Erythroblast (primary cell): Measurements from ENCODE around the gene MED12L.

ENCODE experiments used
- GATA1 ChIP-seq: IDR thresholded peaks from 2 replicates; pipeline ENCODE4 v1.6.1; 2011; ENCODE audit warnings: low read depth, mild to moderate bottlenecking, control low read depth, low read length, moderate library complexity
- POLR2A ChIP-seq: IDR thresholded peaks from 2 replicates; pipeline ENCODE4 v1.6.1; 2011; ENCODE audit warnings: mild to moderate bottlenecking, low read length

- no peak for TF ChIP-seq POLR2A
- no peak for TF ChIP-seq GATA1
These were observed 16.0 kb downstream of the MED12L start for GRCh38 chr3:151101270-151101969.
